NOMO-1 treated with dmso at 0.1 percent for 144 hours (cell line): Measurements from ENCODE around the gene SIPA1L3.

Experiments
- DNase-seq: peaks from one replicate; lab custom pipeline; 2025; ENCODE audit not compliant: unreplicated experiment; lab: John Stamatoyannopoulos, UW

The SIPA1L3 gene

DNA sequence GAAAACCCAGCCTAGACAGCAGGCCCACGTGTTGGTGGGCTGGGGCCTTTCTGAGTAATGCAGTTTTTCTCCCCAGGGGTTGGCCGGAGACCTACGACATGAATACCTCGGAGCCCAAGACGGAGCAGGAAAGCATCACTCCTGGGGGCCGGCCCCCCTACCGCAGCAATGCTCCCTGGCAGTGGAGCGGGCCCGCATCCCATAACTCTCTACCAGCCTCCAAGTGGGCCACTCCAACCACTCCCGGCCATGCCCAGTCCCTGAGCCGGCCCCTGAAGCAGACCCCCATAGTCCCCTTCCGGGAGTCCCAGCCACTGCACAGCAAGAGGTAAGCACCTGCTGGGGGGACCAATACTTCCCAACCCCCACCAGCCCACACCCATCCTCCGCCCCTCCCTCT, 234.1 kb downstream of the SIPA1L3 start:
- DNase-seq, result no peak

DNA sequence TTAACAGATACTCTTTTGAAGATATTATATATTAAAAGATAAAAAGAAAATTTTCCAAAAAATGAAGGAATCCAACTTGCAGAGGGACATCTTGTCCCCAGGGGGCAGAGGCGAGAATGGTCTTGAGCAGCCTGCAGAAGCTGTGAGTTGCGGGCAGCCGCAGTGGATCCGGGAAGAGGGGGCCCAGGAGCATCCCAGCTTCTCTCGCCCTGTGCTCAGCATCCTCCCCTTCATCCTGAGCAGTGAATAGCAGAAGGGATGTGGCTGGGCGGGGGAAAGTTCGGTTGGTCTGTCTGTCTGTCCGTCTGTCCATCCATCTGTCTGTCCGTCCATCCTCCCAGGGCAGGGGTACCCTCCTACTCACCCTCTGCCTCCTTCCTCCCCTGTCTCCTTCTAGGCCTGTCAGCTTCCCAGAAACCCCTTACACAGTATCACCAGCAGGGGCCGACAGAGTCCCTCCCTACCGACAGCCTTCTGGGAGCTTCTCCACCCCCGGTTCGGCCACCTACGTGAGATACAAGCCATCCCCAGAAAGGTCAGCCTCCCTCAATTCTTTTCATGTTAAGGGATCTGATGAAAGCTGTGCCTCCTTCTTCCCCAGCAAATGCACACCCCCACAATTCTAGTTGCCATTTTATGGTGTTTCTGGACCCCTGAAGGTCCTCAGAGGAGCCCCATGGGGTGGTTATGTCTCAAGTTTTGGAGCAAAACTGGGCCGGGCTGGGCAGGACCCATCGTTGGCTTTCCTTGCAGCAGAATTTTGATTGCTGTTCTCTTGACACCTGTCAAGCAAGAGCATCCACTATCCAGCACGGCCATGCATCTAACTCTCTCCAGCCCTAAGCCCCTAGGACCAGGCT, 235.4 kb downstream of the SIPA1L3 start:
- no peak for DNase-seq

DNA sequence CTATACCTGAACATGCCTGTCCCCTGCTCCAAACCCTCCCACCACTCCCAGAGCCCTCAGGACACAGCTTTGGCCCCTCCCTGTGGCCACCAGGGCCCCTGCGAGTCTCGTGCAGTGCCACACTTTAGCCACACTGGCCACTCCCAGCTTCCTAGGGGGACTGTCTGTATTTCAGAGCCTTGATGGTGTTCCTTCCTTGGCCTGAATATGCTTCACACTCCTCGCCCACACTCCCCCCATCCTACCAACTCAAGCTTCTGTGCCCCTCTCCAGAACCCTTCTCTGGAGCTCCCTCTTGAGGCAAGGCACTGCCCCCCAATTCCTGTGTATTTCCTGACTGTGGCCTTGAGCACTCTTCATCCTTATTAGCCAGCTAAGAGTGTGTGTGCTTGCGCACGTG, 236.8 kb downstream of the SIPA1L3 start:
- no peak for DNase-seq

DNA sequence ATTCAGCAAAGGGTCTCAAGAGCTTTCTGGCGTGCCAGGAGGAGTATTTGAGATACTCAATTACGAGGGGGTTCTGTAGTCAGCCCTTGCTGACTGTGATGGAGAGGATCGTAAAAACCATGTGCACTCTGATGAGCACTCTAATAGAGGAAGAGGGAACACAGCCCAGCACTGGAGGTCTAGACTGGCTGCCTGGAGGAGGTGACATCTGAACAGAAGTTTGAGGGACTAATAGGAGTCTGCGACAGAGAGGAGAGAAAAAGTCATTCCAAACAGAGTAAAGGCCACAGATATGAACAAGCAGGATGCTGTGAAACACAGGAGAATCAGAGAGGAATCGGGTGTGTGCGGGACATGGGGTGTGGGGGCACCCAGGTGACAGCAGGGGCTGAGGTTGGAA, 237.7 kb downstream of the SIPA1L3 start:
- DNase-seq, result no peak

DNA sequence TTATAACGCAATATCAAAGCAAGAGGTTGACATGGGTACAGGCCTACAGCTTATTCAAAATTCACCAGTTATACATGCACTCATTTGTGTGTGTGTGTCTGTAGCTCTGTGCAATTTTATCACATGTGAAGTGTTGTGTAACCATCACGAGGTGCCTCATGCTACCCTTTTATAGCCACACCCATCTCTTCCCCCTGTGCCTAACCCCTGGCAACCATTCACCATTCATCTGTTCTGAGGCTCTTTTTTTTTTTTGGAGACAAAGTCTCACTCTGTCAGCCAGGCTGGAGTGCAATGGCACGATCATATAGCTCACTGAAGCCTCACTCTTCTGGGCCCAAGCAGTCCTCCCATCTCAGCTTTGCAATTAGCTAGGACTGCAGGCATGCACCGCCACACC, 238.6 kb downstream of the SIPA1L3 start:
- no peak for DNase-seq

DNA sequence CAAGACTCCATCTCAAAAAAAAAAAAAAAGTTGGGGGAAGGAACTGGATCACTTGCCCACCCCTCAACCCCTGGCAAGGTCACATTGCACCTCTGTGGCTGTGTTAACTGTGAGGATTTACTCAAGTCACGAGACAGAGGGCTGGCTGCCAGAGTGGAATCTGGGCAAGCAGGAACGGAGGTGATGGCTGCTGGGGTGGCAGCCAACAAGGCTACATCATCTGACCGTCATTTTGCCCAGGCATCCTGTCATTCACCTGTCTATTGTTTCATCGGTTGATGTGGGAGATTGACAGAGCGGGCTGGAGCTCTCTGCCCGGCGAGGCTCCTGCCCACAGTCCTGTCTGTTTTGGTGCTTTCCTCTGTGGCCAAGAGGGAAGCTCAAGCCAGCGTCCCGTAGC, 241.3 kb downstream of the SIPA1L3 start:
- no peak for DNase-seq

DNA sequence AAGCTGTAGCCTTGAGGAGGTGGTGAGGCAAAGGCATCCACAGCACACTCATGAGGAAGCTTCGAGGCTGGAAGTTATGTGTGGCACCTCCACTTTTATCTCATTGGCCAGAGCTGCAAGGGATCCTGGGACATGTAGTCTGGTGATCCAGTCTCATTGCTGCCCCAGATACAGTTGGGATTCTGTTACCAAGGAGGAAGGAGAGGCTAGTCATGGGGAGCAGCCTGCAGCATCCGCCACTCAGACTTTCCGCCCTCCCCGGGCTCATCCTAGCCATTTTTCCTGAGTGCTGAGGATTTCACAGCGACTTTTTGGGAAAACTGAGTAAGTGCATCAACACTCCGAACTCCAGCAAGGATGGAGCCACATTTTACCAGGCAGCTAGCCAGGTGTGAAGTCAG, 242.7 kb downstream of the SIPA1L3 start:
- no peak for DNase-seq

DNA sequence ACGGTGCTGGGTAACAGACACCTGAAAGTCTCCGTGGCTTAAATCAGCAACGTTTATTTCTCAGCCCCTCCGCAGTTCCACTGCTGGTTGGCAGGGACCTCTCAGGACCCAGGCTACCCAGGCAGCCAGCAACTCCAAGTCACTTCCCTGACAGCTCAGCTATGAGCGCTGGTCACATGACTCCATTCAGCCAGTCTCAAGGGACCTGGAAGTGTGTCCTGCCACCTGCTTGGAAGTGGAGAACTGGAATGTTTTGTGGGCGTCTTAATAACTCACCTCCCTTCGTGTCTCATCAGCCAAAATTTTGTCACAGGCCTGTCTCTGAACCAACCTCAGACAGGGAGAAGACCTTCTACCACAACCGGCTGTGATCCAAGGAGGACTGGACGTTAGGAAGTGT, 244.2 kb downstream of the SIPA1L3 start:
- no peak for DNase-seq

DNA sequence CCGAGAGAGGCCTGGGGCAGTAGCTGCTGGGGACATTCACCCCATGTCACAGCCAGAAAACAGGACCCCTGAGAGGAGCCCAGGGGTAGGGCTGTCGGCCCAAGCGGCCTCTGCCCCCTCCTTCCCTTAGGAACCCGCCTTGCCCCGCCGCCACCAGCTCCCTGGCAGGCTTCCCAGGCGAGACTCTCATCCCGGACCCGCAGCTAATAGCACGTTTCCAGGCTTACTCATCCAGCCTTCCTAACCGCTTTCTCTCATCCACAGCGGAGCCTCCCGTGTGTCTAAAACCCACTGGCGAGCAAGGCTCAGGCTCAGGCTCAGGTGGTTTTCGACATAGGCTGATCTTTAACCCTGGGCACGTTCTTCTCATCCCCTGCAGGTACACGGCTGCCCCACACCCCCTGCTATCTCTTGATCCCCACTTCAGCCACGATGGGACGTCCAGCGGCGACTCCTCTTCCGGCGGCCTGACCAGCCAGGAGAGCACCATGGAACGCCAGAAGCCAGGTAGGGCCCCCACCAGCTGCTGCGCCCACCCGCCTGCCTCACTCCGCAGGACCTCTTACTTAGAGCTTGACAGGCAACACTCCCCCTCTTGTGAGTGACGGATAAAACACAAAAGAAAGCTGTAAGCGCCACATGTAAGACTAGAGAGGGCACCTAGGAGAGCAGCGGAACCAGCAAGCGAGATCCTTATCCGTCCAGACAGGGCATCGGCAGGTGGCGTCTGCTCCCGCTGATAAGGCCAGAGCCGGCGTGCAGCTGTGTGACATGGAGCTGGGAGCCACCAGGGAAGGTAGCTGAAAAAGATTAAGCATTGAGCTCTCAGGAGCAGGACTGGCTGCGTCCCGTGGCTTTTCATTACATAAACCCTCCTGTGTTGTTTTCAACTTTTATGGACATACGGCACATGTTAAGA, 245.7 kb downstream of the SIPA1L3 start:
- no peak for DNase-seq

DNA sequence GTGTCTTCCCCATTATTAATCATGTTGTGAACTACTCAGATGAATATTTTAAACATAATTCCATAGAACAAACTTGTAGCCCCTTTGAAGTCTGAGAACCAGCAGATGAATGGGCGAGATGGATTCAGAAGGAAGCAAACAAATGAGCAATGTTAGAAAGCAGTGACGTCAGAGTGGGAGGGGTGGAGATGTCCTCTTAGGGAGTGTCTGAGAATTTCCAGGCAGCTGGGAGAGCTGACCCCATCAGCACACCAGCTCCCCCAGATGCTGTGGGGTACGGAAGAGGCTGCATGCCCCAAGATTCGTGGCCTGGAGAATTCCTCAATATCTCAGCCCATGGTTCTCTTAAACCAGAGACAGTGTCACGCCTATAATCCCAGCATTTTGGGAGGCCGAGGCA, 248.4 kb downstream of the SIPA1L3 start:
- DNase-seq, result no peak

DNA sequence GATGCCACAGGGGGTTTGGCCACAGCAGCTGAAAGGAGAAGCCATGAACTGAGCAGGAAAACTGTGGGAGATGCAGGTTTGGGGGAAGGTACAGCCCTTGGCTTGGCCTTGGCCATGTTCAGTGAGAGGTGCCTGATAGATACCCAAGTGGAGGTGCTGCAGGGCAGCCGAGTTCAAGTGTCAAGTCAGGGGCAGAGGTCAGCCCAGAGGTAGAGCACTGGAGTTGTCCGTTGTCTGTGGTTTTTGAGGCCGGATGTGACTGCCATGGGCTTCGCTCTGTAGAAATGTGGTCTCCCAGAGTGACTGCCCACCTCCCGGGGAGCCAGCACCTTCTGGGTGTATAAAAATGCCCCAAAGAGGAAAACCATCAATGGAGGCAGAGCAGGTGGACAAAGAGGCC, 251.7 kb downstream of the SIPA1L3 start:
- no peak for DNase-seq

DNA sequence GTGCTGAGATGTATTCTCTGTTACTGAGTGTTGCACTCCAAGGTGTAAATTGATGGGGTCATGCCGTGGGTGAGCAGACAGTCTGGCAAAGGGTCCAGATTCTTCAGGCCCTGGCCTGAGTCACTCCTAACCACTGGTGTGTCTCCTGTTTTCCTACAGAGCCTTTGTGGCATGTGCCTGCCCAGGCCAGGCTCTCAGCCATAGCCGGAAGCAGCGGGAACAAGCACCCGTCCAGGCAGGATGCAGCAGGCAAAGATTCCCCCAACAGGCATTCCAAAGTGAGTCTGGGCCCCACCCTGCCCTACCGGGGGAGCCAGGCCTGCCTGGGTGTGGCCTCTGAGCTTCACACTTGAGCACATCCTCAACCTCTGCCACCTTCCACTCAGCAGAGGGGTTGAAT, 255.1 kb downstream of the SIPA1L3 start:
- DNase-seq, result no peak

DNA sequence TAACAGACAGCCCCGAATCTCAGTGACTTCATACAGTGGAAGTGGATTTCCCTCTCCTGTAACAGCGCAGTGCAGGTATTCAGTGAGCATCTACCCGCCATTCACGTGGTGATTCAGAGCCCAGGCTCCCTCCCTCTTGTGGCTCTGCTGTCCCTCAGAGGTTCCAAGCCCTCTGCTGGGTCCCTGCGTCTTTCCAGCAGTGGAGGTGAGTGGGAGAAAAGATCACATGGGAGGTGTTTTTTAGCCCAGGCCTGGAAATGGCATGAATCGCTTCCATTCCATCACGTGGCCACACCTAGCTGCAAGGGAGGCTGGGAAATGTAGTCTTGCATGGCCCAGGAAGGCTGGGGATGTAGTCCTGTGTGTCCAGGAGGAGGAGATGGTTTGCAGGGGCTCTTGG, 255.6 kb downstream of the SIPA1L3 start:
- no peak for DNase-seq

DNA sequence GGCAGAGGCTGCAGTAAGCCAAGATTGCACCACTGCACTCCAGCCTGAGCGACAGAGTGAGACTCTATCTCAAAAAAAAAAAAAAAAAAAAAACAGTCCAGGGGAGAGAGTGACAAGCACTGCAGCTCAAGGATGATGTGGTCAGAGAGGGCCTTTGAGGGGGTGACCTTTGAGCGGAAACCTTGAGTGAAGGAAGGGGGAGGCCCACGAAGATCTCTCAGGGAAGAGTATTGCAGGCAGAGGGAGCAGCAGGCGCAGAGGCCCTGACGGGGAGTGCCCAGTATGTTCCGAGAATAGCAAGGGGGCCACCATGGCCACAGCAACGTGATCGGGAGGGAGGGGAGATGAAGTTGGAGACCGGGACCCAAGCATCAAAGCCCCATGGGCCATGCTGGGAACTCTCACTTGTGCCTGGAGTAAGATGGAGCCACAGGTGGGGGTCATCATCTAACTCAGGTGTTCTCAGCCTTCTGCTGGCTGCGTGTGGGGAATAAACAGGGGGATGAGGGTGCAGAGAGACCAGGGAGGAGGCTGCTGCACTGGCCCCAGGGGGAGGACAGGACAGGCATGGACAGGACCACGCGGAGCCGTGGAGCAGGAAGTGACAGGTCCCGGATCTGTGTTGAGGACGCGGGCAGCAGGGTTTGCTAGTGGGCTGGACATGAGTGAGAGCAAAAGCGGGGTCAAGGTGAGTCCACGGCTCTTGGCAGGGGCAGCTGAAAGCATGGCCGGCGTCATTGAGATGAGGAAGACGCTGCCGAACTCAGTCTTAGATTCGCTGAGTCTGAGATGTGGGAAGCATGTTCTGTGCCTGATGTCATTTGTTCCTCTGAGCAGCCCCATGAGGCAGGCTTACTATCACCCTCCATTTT, 256.6 kb downstream of the SIPA1L3 start:
- no peak for DNase-seq

DNA sequence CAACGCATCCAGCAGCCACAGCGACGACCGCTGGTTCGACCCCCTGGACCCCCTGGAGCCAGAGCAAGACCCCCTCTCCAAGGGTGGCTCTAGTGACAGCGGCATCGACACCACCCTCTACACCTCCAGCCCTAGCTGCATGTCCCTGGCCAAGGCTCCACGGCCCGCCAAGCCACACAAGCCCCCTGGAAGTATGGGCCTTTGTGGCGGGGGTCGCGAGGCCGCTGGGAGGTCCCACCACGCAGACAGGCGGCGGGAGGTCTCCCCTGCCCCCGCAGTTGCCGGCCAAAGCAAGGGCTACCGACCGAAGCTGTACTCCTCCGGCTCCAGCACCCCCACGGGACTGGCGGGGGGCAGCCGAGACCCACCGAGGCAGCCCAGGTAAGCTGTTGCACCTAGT, 257.5 kb downstream of the SIPA1L3 start:
- no peak for DNase-seq

DNA sequence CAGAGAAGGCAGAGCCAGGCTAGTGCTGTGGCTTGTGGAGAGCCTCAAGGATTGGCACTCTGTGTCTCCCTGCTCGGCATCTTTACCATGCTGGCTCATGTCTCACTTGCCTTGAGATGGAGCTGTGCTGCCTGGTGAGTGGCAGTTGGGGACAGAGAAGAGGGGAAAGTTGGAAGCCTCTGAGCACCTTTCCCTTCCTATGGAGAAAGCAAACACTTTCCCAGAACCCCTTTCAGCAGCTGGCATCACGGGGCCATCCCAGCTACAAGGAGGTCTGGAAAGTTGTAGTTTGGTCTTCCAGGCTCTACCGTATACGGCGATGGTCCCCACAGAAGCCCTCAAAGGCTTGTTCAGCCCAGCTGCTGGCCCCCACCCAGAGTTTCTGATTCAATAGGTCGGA, 258.3 kb downstream of the SIPA1L3 start:
- no peak for DNase-seq

DNA sequence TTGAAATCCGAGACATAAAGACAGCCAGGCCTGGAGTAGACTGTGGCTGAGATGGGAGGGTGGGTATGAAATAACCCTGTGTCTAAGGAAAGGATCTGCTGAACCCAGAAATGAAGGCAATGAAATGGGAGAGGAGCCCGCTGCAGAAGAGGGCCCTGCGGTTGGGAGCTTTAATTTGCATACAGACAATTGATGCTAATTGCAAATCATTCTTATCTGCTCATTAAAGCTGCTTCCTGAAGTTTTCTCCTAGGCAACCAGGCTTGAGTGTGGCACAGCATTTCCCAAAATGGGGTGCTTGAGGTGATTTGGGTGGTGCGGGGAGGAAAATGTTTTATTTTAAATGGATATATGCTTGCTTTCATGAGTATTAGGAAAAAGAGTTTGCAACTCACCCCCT, 261.6 kb downstream of the SIPA1L3 start:
- DNase-seq, result no peak

DNA sequence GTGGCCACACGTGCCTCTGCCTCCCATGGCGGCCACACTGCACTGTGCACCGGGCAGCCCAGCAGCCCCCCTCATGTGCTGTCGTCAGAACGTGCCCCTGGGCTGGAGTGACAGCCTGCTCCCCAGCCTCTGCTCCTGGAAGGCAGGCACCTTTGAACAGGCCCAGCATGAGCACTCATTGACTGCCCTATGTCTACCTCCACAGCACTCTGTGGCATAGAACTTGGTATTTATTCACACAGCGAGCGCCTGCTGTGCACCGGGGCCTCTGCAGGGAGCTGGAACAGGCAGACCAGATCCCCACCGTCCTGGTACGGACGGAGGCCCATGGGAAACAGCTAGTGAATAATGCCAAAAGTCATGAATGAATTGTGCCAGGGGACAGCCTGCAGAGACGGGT, 263.3 kb downstream of the SIPA1L3 start:
- DNase-seq, result no peak

DNA sequence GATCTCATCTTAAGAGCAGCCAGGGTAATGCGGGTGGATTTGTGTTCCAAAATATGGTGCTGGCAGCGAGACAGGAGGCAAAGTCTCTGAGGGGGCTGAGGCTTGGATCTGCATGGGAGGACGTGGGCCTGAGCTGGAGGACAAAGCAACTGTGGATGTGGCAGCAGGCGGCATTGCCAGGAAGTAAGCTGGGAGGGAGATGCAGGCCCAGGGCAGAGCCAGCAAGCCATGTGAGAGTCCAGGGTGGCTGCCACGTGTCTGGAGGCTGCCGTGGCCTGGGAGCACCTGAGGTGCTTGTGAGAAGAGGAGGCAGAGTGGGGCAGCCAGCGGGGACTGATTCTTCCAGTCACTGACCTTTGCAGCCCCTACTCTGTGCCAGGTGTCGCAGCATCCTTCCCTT, 265.0 kb downstream of the SIPA1L3 start:
- DNase-seq, result no peak

DNA sequence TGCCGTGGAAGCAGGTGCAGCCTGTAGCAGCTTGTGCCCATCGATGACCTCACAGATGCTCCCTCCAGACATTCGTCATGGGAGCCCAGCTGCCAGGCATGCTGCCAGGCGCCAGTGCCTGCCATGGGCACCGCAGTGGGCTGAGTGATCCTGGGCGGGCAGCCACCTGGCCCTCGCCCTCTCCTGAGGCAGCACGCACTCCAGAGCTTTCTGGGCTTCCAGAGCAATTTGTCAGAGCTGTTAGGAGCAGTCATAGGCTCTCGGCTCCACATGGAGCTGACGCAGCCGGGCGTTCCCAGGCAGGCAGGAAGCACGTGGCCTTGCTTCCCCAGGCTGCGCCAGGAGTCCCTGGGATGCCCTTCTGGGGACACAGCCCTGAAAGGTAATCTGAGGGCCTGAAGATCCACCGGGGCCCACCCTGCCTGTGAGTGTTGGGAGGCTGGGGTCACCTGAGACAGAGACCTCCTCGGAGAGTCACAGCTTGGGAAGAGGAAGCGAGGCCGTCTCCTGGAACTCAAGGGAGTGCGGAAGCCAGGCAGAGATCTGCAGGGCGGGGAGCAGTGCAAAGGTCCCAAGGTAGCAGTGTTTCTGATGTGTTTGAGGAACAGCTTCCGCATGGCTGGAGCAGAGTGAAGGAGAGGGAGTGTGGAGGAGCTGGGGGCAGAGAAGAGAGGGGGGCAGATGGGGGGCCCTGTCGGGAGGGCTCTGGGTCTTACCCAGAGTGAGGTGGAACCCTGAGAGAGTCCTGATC, 266.5 kb downstream of the SIPA1L3 start:
- DNase-seq, result no peak

DNA sequence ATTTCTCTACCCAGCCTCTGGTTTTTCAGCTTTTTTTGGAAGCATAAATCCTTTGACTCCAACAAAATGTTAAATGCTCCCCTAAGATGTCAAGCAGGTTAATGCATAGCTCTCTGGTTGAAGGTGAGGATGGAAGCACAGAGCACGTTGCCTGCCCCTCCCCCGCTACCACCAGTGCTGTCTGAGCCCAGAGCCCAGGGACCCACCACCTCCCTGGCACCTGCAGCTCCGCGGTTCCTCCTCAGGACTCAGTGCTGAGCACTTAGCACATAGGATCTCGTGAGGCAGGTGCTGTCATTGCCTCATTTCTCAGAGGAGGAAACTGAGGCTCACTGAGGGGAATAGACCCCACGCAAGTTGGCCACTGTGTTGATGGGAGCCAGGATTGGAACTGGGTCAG, 268.4 kb downstream of the SIPA1L3 start:
- no peak for DNase-seq
